NCI-H1694 treated with DMSO at 0.1 percent for 48 hours (cell line): ENCODE data around the gene TUT7.
"Not testable (repeated sequence)": the region's sequence is repeated elsewhere in the genome, so short reads cannot be mapped to it uniquely, and the experiment has no call there.

Source experiments
- DNase-seq: peaks from one replicate; lab custom pipeline; 2025; lab: John Stamatoyannopoulos, UW

Gene TUT7

GRCh38 chr9:86354011-86354817 lies at the start of gene TUT7:
TSS of gene TUT7 (minus strand) at chr9:86354410. CDS start at chr9:86353199, 1,211 bp downstream.
- DNase-seq: peak; percentile 72

- DNase-seq: no peak
Observed at GRCh38 chr9:86402591-86402990, 48.4 kb upstream of the TUT7 start.

- no peak for DNase-seq
Observed at GRCh38 chr9:86396412-86396811, 42.2 kb upstream of the TUT7 start.

- DNase-seq: not testable (repeated sequence)
Observed at GRCh38 chr9:86390184-86390583, 36.0 kb upstream of the TUT7 start.

GRCh38 chr9:86389628-86390027 lies 35.4 kb upstream of the TUT7 start:
- no peak for DNase-seq

- DNase-seq: no peak
Observed at GRCh38 chr9:86387376-86387775, 33.2 kb upstream of the TUT7 start.

GRCh38 chr9:86383000-86383399 lies 28.8 kb upstream of the TUT7 start:
- not testable (repeated sequence) for DNase-seq

GRCh38 chr9:86376016-86376415 lies 21.8 kb upstream of the TUT7 start:
- no peak for DNase-seq

- DNase-seq: no peak
Observed at GRCh38 chr9:86369810-86370209, 15.6 kb upstream of the TUT7 start.

GRCh38 chr9:86368871-86369521 lies 14.8 kb upstream of the TUT7 start:
- DNase-seq: no peak

GRCh38 chr9:86361176-86361575 lies 7.0 kb upstream of the TUT7 start:
- no peak for DNase-seq

GRCh38 chr9:86359151-86359879 lies 5.1 kb upstream of the TUT7 start:
- DNase-seq: no peak

GRCh38 chr9:86356871-86357866 lies 3.0 kb upstream of the TUT7 start:
- DNase-seq: no peak

GRCh38 chr9:86355814-86356213 lies 1.6 kb upstream of the TUT7 start:
- no peak for DNase-seq

- DNase-seq: no peak
Observed at GRCh38 chr9:86354818-86355309, 654 bp upstream of the TUT7 start.

GRCh38 chr9:86353655-86354010 lies 577 bp downstream of the TUT7 start:
- no peak for DNase-seq

GRCh38 chr9:86352440-86353077 lies 1.7 kb downstream of the TUT7 start:
- no peak for DNase-seq

GRCh38 chr9:86351880-86352279 lies 2.3 kb downstream of the TUT7 start:
- no peak for DNase-seq

- DNase-seq: no peak
Observed at GRCh38 chr9:86350006-86350760, 4.0 kb downstream of the TUT7 start.

GRCh38 chr9:86349271-86349670 lies 4.9 kb downstream of the TUT7 start:
- DNase-seq: no peak
